ENCODE measurements around the gene CHPF.

GRCh38 chr2:219553463-219553963, 9.9 kb upstream of the CHPF start:
- no peak for TF ChIP-seq CTCF (conservative IDR thresholded peaks at IDR 0.05 in 1 of 2, IDR thresholded peaks at IDR 0.05 in 1 of 2; ENCODE audit: low read depth in 1 of 2, low read length in 2 of 2)
- no peak for TF ChIP-seq EZH2 (IDR thresholded peaks at IDR 0.05; ENCODE audit: low read length, missing control alignments)
